Measurements from ENCODE around the gene DRAM1. TPM values are rescaled to one million over a fixed set of nuclear protein-coding genes. Genes with fewer than 3 reads are reported as not detected.

The DRAM1 gene
- total and polyA plus RNA-seq, 9 of the 15 experiments (the other 6 are each of a cell fraction or from before 2014, with no cell fraction given): 1.4 to 4.3 (median 2.7) TPM

DNA sequence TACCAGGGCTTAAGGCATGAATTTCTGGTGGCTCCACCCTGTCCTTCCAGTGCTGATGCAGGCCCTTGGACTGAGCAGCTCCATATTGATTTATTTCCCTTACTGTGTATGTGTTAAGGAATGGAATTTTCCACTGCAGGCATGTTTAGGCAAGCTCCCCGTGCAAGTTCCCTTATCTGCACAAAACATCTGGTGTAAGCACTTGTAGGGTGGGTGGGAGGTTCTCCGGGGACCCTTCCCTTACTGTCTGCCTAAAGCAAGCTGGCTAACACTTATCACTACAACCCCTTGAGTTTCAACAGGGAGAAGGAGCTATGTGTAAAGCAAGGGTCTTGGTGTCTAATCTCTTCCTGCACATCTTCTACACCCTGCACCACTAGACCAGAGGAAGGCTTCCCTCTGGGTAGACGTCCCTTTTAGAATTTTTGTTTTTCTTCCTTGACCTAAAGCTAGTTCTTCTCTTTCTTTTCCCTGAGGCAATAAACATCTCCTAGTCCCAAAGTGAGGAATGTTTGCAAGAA is 22.0 kb upstream of the DRAM1 start (continued):
- TF ChIP-seq REST (IDR thresholded peaks at IDR 0.05; ENCODE audit: borderline replicate concordance) (no peak; the same call in 1 of the 2 replicates), REST (CRISPR knock-in tag; IDR thresholded peaks at IDR 0.05; ENCODE audit: low read depth) (no peak), ZNF212 (CRISPR knock-in tag; IDR thresholded peaks at IDR 0.05) (no peak), ZC3H8 (IDR thresholded peaks at IDR 0.05) (no peak), ZNF785 (CRISPR knock-in tag; IDR thresholded peaks at IDR 0.05) (no peak), TCFL5 (CRISPR knock-in tag; conservative IDR thresholded peaks at IDR 0.05) (no peak), NBN (IDR thresholded peaks at IDR 0.05; ENCODE audit: low read depth) (peak; percentile 62; the same call in 1 of the 2 replicates), SMAD2 (IDR thresholded peaks at IDR 0.05; ENCODE audit: low read depth, low read length) (no peak), ZNF668 (CRISPR knock-in tag; IDR thresholded peaks at IDR 0.05) (no peak), ELF4 (CRISPR knock-in tag; IDR thresholded peaks at IDR 0.05) (no peak), ZNF253 (CRISPR knock-in tag; conservative IDR thresholded peaks at IDR 0.05) (no peak), PHTF2 (CRISPR knock-in tag; IDR thresholded peaks at IDR 0.05) (no peak), ZNF696 (CRISPR knock-in tag; conservative IDR thresholded peaks at IDR 0.05) (no peak), ZNF77 (CRISPR knock-in tag; IDR thresholded peaks at IDR 0.05) (no peak), TARDBP (IDR thresholded peaks at IDR 0.05) (0 out of 2 replicates have a peak, but pooled peaks have one; percentile 34), RBFOX2 (IDR thresholded peaks at IDR 0.05; ENCODE audit: low read depth, low read length) (no peak), BRD9 (IDR thresholded peaks at IDR 0.05; ENCODE audit: low read depth, partially characterized antibody) (peak; percentile 38), SMARCB1 (IDR thresholded peaks at IDR 0.05; ENCODE audit: insufficient read length, low read depth) (no peak), ERF (CRISPR knock-in tag; IDR thresholded peaks at IDR 0.05) (no peak), ZNF316 (IDR thresholded peaks at IDR 0.05) (no peak), TBL1XR1 (IDR thresholded peaks at IDR 0.05; ENCODE audit: low read length in 2 of 2) (peak in 1 of 2 experiments; percentile 54; a peak in 2 of 4 replicates), NR1H2 (CRISPR knock-in tag; IDR thresholded peaks at IDR 0.05) (no peak)
- TF ChIP-seq, protein P1, sequence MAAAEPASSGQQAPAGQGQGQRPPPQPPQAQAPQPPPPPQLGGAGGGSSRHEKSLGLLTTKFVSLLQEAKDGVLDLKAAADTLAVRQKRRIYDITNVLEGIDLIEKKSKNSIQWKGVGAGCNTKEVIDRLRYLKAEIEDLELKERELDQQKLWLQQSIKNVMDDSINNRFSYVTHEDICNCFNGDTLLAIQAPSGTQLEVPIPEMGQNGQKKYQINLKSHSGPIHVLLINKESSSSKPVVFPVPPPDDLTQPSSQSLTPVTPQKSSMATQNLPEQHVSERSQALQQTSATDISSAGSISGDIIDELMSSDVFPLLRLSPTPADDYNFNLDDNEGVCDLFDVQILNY (CRISPR knock-in tag; IDR thresholded peaks at IDR 0.05): no peak
- TF ChIP-seq, protein P2, sequence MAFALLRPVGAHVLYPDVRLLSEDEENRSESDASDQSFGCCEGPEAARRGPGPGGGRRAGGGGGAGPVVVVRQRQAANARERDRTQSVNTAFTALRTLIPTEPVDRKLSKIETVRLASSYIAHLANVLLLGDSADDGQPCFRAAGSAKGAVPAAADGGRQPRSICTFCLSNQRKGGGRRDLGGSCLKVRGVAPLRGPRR (CRISPR knock-in tag; IDR thresholded peaks at IDR 0.05): no peak

Measured in K562 (cell line).